HG03045 (cell line): ENCODE data around the gene SKIC3.

ENCODE experiments used
- ATAC-seq: cut with Tn5 transposase; IDR thresholded peaks from one replicate; pipeline ENCODE4 v1.9.1; 2021; ENCODE audit warnings: mild to moderate bottlenecking, moderate library complexity; ENCODE audit not compliant: unreplicated experiment

Gene SKIC3

DNA sequence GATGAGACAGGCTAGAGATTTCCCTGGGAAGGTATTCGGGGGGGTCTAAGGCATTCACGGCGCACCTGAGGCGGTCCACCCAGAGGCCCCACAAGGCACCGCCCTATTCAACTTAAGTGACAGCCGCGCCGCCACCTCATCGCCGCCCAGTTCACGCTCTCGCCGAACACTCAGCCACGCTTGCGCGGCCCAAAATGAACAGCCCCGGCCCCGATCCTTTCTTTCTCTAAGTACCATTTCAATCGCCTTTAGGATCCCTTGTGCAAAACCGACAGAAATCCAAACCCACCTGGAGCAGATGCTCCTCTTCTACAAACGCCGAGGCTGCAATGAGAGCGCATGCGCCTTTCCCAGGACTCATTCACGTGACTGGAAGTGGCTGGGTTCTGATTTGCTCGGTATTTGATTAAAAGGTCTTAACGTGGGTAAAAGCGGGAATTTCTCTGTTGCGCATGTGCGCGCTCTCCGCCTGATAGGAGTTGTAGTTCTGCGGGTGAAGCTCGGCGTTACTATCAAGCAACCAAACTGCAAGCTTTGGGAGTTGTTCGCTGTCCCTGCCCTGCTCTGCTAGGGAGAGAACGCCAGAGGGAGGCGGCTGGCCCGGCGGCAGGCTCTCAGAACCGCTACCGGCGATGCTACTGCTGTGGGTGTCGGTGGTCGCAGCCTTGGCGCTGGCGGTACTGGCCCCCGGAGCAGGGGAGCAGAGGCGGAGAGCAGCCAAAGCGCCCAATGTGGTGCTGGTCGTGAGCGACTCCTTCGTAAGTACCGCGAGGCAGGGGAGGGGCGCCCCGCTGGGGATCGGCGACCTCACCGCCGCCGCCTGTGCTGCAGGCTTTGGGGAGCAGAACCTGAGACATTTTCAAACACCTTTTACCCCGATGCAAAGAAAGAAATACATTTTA, at the start of gene SKIC3, which contains the start of gene ARSK:
Gene SKIC3 (minus strand): TSS at position 331 of the 902 bp plus-strand sequence. CDS start 7,827 bp downstream, outside the sequence.
Gene ARSK (plus strand): TSS at position 455 of the 902 bp plus-strand sequence. CDS start 178 bp downstream, at position 633.
- ATAC-seq = peak; percentile 90

DNA sequence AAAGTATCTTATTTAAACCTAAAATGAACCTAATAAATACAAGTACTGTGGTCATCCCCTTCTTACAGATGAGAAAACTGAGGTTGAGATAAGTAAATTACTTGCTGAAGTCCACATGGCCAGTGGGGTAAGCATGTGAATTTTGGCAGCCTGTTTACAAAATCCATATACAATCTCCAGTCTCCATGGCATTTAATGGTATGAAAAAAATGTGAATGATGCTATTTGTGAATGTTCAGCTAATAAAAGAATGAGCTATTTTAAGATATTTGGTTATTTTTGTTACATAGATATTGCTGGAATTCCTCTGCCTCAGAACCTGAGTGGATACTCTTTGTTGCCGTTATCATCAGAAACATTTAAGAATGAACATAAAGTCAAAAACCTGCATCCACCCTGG, 45.8 kb upstream of the SKIC3 start:
- ATAC-seq = no peak

DNA sequence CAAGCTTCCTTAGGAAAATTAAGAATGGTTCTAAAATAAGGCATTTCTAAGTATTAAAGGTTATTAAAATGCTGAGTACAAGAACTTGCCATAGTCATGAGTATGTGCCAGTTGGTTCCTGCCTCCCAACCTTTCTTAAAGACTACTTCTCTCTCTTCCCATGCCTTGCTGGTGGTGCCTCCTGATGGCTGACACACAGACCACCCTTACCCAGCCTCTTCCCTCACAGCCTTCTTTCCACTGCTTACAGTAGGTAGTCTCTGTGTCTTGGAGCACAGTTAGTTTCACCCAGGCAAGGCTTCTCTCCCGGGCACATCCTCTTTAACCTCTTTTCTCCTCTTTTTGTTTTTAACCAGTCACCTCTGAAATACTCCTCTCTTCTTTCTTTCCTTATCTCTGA, 44.5 kb upstream of the SKIC3 start:
- ATAC-seq = no peak

DNA sequence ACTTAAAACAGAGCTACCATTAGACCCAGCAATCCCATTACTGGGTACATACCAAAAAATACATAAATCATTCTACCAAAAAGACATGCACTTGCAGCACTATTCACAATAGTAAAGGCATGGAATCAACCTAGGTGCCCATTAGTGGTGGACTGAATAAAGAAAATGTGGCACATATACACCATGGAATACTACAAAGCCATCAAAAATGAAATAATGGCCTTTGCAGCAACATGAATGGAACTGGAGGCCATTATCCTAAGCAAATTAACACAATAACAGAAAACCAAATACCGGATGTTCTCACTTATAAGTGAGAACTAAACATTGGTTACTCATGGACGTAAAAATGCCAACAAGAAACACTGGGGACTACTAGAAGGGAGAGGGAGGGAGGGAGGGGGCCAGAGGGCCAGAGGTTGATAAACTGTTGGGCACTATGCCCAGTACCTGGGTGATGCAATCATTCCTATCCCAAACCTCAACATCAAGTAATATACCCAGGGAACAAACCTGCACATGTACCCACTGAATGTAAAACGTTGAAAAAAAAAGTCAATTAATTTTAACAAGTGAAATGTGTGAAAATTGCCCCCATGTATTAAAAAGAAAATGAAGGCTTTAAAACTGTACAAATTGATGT, 40.6 kb upstream of the SKIC3 start:
- no peak for ATAC-seq

DNA sequence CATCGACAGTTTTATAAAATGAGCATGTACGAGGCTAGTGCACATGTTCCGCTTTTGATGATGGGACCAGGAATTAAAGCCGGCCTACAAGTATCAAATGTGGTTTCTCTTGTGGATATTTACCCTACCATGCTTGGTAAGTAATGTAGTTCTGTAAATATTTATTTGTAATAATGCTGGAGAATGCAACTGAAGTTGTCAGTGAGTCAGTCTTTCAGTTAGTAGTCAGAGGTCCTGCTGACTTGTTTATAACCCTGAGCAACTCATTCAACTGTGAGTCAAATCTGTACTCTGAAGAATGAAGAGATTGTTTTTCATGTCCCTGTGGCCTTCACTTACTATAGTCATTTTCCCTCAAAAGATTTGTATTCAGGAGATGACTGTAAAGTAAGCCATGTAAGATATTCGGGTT, 36.7 kb upstream of the SKIC3 start:
- ATAC-seq = peak; percentile 76

DNA sequence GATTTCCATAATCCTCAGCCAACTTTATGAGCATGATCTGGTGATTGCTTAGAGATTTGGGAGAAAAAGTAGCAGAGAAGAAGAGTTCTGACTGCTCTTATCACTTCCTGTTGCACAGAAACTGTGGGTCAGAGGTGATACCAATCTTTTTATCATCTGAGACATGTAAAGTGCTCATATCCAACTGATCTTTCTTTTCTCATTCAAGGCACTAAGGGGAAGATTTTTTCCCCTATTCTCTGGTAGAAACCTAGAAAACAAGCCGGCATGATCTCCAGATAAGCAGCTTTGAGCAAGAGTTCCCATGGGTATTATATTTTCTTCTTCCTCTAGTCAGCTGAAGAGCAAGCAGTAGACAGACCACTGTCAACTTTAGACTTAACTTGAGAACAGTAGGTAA, 36.1 kb upstream of the SKIC3 start:
- no peak for ATAC-seq

DNA sequence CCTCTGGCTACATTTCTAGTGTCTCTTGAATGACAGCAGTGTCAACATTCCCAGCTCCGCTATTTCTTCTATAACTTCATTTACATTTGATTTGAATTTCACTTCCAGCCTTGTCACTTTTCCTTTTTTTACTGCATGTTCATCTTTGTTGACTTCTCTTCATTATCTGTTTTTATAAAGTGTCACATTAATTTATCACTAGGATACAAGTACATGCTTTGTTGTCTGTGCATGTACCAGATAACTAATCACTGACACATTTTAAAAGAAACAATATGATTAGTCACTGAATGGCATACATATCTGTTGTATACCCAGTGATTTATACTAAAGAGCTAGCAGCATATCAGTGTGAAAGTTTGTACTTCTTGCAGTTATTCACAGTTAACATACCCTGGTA, 29.2 kb upstream of the SKIC3 start:
- no peak for ATAC-seq

DNA sequence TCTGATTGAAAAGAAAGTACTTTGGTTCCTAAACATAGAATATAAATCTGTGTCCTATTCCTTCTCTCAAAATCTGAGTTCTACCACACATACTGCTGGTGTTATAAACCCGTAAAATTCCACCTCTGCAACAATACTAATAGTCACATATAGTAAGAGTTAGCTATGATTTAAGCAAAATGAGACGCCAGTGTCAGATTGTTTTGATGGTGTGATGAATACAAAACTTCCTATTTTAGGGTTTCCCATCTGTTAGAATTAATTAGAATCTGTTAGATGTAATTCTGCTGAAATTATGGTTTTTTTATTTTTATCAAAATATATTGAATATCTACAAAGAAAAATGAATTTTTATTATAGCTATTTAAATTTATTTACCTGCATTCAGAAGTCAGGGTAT, 26.8 kb upstream of the SKIC3 start:
- ATAC-seq = no peak

DNA sequence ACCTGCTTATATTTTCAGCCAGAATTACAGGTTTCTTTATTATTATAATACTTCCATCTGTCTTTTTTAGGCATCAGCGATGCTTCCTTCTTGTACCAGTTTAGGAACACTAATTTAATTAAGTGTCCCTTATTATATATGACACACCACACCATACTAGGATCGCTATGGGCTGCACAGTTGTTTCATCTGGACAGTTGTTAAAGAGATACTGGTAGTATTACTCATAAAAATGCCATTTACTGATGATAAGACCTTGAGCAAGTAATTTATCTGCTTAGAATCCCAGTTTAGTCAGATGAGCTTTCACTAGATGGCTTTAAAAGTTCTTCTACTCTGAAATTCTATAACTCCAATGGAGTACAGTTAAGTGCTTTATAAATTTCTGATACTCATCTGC, 17.2 kb upstream of the SKIC3 start:
- no peak for ATAC-seq

DNA sequence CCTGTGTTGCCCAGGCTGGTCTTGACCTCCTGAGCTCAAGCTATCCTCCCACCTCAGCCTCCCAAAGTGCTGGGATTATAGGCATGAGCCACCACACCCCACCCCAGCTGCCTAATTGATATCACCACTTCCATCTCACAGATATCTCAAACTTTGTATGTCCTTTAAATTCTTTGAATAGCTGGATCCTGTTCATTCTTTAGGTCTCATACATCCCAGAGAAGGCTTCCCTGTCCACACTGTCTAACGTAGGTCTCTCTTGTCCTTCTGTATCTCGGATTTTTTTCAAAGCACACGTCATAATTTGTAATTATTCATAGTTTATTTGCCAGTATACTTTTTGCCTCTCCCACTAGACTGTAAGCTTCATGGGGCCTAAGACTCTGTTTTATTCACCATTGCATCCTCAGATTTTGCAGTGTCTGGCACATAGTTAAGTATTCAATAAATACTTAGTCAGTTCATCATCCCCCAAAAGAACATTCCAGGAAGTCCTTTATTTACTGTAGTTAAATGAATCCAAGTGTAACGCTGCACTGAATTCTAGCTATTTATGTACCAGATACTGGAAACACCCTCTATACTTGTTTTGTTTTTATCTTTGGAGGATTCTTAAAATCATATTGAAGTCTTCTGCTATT, 10.6 kb upstream of the SKIC3 start:
- ATAC-seq = no peak

DNA sequence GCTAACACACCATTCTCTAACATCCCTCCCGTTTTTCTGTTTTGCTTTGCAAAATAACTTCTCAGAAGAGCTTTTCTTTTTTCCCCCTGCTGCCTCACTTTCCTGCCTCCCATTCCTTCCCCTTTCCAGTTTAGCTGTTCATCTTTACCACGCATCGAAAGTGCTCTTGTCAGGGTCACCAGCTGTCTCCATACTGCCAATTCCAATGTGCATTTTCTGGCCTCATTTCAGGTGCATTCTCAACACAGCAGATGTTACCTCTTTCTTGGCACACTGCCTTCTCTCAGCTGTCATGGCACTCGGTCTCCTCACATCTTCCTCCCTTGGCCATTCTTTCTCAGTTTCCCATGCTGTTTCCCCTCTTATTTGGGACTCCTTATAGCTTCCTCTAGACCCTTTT, 9.7 kb upstream of the SKIC3 start:
- ATAC-seq = no peak

DNA sequence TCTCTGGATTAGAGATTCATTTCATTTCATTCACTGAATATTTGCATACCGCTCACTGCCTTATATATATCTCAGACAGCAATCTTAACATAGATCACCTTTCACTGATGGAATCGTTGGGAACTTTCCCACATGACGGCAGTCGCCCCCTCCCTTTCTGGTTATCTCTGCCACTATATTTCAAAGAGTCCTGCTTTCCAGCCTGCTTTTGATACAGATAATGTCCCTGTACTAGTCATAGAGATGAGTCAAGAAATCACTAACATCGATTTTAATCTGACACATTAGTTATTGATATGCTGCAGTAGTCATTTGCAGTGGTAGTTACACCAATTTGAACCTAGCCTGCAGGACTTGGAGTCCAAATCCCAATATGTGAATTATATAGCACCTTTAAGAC, 8.6 kb upstream of the SKIC3 start:
- no peak for ATAC-seq

DNA sequence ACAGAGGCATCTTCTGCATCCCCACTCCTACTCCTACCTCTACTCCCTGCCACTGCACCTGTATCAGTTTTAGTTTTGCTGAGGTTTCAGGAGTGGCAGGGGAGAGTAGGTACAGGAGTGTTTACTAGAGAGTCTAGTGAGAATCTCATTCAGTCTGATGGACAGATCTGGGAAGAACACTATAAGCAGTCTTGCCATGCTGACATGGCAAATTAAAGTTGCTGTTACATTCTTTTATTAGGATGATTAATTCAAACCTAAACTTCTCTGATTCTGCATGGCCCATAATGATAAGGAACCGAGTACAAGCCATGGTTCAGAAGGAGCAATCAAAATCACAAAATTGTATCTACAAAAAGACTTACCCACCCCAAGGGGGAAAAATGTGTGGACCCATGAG, 7.5 kb upstream of the SKIC3 start:
- no peak for ATAC-seq

DNA sequence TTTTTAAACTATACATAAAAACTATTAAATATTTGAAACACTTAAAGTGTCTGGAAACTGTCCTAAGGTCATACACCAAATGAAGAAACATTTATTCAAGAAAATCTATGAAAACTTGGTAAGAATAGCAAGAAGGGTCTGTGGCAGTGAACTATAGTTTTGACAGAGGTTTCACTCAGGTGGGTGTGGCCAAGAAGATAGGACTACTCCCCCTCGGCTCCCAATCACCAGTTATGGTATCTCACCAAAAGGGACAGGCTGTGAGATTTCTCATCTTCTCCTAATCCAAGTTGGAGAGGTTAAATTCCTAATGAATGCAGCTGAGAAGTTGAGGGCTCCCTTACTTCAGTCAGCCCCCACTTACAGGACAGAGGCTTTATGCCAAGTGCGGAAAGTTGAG, 3.1 kb upstream of the SKIC3 start:
- no peak for ATAC-seq

DNA sequence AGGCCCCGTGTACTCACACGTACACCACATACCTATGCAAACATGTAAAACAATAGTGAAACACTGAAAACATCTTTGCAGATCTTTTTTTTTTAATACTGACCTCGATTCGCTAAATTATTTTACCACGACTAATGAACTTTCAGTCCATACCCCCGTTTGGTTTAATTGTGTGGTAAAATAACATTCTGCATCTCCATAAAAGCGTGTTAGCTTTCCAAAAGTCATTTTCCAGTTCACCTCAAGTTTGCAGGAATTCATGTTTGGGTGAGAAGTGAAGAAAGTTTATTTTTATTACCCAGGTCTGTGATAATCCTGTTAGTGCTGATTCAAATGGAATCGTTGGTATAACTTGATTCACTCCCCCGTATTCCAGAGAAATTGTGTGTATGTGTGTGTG, 776 bp upstream of the SKIC3 start:
- no peak for ATAC-seq

DNA sequence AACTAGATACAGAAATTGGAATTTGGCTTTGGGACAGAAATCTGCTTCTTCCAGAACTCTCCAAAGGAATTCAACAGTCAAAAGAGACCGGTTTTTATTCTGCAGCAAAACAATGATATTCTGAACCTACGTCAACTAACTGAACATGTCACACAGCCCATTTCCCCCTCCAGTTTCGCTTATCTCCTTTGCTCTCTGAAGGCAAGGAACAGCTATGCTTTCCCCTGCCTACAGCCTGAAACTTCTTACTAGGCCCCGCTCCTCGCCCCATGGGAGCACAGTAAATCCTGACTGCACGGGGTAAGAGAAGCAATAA, 488 bp downstream of the SKIC3 start:
- ATAC-seq = peak; percentile 28

DNA sequence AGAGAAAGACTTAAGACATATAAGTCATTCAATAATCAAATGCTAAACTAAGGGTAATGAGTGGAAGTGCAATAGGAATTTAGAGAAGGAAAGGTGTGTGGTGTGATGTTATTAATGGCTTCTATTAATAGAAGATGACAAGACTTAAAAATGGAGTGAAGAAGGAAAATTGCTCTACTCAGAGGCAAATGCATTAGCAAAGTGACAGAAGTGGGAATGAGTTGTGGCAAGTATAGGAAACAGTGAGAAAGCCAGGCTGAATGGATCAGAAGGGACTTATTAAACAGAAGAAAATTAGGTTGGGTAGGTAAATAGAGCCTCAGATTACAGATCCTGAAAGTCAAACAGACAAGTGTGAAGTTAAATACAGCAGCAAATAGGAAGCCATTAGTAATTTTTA, 5.7 kb downstream of the SKIC3 start:
- ATAC-seq = no peak

DNA sequence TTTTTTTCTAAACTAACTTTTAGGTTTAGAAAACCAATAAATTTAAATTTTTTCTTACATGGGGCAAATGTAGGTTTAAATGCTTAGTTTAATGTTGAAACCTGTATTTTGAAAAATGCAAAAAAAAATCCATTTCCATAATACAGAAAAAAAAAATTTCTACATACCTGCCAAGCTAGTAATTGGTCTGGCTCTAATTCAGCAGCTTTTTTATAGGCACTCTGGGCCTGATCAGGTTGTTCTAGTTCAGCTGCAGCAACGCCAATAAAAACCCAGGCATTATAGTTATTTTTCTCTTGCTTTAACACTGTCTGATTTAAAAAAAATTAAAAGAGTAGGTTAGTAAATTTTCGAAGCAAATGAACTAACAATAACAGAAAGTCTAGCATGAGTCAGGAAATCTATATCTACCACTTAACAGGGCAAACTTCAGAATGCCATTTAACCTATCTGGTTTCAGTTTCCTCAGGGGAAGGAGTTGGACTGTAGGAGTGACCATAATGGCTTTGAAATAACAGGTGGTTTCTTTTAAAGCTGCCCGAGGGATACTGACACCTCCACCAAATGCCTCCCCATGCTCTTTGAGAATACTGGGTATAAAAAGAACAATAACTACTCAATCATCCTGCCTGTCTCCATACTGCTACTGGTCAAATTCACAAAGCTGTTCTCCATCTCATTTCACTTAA, 11.6 kb downstream of the SKIC3 start:
- no peak for ATAC-seq

DNA sequence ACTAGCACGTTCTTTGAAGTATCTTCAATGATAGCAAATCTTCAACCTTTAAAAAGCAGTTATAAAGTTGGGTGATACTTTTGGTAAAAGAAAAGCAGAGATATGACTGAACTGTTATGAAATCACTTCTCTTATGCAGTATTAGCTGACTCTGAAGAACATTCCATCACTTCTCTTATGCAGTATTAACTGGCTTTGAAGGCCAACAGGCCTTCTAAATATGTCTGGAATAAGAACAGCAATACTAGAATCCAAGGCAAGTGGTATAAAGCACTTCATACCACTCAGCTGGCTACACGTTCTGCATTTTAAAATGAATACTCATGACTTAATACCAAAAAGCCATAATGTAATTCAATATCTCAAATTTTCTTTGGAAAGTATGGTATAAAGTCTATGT, 17.3 kb downstream of the SKIC3 start:
- no peak for ATAC-seq

DNA sequence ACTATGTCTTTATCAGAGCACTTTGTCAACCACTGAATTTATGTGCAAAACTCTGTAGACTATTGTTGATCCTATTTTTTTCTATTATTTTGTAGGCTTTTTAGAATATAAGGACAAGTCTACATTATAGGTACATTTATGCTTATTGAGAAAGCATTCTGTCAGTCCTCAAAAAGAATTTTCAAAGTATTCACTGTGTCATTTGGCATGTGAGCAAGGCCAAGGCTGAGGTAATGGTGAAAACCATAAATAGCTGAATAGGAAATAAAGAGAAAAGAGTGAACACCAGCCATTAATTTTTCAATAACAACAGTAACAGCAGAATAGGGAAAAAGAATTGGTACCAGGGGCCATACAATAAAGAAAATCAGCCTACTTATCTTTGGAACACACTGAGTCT, 21.0 kb downstream of the SKIC3 start:
- ATAC-seq = no peak

DNA sequence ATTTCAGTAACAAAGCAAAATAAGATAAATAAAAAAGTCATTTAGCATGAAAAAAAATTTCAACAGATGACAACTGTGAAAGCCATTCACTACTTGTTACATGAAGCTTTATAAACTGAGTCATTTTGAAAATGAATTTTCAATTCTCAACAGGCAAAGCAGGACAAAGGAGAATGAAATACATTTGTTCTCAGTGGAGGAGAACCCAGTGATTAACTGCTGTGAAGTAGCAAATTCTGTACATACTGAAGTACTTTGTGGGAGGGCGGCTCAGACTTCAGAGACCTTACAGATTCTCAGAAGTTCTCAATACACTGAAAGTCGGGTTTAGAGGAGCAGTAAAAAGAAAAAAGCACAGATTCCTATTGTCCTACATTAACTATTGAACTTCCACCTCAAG, 21.7 kb downstream of the SKIC3 start:
- no peak for ATAC-seq
